Activated naive CD4-positive, alpha-beta T cell treated with anti-CD3 and anti-CD28 coated beads, Interleukin-2, amount 10 ng/mL, durations not matched to agents 7 days and 5 days (primary cell): Measurements from ENCODE around the gene MED10.

ENCODE experiments used
- CTCF ChIA-PET: fragments of 350-600 bp; sonication (Branson Sonifier 250); formaldehyde crosslinking; loops from one replicate; lab custom pipeline; 2021; ENCODE audit warnings: antibody characterized with exemption; lab: Charles Lee
- DNase-seq: peaks from one replicate; pipeline ENCODE4 v3.0.0-alpha.2; 2020
- H3K27ac Mint-ChIP-seq: one replicate; pipeline ENCODE4 v1.8.0; 2021; ENCODE audit warnings: mild to moderate bottlenecking, moderate library complexity, mixed read lengths
- H3K27me3 Mint-ChIP-seq: one replicate; pipeline ENCODE4 v1.8.0; 2021; ENCODE audit warnings: mild to moderate bottlenecking, mixed read lengths
- H3K36me3 Mint-ChIP-seq: one replicate; pipeline ENCODE4 v1.8.0; 2021; ENCODE audit warnings: mixed read lengths
- H3K4me1 Mint-ChIP-seq: one replicate; pipeline ENCODE4 v1.8.0; 2021; ENCODE audit warnings: mixed read lengths
- H3K4me3 Mint-ChIP-seq: one replicate; pipeline ENCODE4 v1.8.0; 2021; ENCODE audit warnings: mild to moderate bottlenecking, moderate library complexity, mixed read lengths
- H3K9me3 Mint-ChIP-seq: one replicate; pipeline ENCODE4 v1.8.0; 2021; ENCODE audit warnings: mixed read lengths

MED10 gene

DNA sequence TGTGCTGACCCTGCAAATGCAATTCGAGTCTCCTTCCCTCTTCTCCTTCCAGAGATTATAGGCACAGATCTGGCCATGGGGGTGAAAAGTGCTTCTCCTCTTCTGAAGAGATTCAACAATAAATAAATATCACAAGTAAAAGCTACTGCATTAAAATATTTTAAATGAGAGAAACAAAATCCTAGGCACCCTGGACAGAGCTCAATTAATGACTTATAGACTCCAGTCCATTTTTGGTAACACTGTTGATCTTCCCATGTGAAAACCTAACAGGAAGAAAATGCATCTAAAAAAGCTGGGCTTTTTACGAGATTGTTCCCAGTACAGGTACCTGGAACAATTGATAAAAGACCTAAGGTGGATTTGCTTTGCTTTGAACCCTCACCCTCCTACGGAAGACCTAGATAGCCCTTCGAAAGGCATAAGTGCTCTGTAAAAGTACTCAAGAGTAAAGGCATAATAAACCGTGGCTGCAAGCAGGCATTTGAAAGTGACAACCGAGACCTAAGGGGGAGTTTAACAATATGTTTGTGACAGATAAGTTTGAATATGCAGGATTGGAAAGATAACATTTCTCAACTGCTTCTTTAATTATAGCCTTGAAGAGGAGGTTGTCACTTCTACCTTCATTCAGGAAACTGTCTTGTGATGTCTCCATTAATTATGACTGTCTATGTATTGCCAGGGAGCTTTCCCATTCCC, 29.4 kb upstream of the MED10 start:
- Mint-ChIP-seq H3K27ac (no peak overlapping the region), H3K27me3 (peaks cover 10% of the 10 kb centered on the region), H3K4me1 (no peaks in the 10 kb centered on the region), H3K9me3 (no peaks in the 10 kb centered on the region), H3K36me3 (no peaks in the 10 kb centered on the region), H3K4me3 (no peak overlapping the region)
- CTCF ChIA-PET, result no interaction called here
- DNase-seq, result no peak

DNA sequence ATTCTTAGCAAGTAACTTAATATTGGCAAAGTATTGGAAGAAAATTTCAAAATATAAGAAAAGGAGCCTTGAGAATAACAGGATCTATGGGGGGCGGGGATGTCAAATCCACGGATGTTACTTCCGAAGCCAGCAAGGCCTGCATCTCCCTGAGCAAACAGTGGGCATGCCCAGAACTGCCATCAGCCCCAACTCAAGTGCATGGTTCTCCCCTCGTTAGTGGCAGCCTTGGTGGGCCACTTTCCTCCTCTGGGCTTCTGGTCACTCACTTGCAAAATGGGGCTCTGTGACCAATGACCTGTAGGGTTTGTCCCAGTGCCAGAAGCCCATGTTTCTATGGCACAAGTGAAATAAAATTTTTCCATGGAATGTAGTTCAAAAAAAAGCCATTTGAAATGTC, 27.2 kb upstream of the MED10 start:
- Mint-ChIP-seq H3K9me3 (no peaks in the 10 kb centered on the region), H3K4me3 (no peak overlapping the region), H3K27ac (no peak overlapping the region), H3K36me3 (no peaks in the 10 kb centered on the region), H3K4me1 (no peaks in the 10 kb centered on the region), H3K27me3 (no peaks in the 10 kb centered on the region)
- DNase-seq, result no peak
- CTCF ChIA-PET, result no interaction called here

DNA sequence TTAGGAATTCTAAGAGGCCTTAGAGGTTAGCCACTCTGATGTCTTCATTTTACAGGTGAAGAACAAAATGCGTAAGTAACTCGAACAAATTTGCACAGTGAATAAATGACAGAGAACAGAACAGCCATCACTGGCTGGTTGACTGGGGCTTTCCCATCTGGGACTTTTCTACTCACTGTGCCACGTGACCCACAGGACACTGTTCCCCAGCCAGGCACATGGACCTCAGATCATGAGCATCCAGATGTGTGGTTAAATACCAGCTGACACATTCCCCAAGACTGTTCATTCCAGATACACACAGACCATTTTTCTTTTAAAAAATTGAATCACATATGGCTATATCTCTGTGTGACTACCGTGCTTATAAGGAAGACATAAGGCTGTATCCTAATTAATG, 25.8 kb upstream of the MED10 start:
- CTCF ChIA-PET, result no interaction called here
- no peak for DNase-seq
- Mint-ChIP-seq H3K4me3 (no peak overlapping the region), H3K36me3 (no peaks in the 10 kb centered on the region), H3K4me1 (no peaks in the 10 kb centered on the region), H3K9me3 (no peaks in the 10 kb centered on the region), H3K27me3 (no peaks in the 10 kb centered on the region), H3K27ac (no peak overlapping the region)

DNA sequence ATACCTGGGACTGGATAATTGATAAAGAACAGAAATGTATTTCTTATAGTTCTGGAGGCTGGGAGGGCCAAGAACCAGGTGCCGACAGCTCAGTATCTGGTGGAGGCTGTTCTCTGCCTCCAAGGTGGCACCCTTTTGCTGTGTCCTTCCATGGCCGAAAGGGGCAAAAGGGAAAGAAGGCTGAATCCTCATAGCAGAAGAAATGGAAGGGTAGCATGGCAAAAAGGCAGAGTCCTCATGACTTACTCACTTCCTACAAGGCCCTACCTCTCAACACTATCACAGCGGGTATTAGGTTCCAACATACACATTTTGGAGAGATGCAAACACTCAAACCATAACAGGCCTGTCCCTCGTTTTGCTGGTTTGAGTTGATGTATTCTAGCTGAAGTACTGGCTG, 25.1 kb upstream of the MED10 start:
- H3K27ac Mint-ChIP-seq, result no peak overlapping the region
- no peaks in the 10 kb centered on the region for H3K27me3 Mint-ChIP-seq
- no peaks in the 10 kb centered on the region for H3K36me3 Mint-ChIP-seq
- H3K4me3 Mint-ChIP-seq, result no peak overlapping the region
- no peak for DNase-seq
- H3K4me1 Mint-ChIP-seq, result no peaks in the 10 kb centered on the region
- H3K9me3 Mint-ChIP-seq, result no peaks in the 10 kb centered on the region
- CTCF ChIA-PET, result interaction anchor here (0.7 kb wide), 1 partner anchor 1465 kb away, joined by 3 read pairs; no protein-coding TSS in a partner anchor

DNA sequence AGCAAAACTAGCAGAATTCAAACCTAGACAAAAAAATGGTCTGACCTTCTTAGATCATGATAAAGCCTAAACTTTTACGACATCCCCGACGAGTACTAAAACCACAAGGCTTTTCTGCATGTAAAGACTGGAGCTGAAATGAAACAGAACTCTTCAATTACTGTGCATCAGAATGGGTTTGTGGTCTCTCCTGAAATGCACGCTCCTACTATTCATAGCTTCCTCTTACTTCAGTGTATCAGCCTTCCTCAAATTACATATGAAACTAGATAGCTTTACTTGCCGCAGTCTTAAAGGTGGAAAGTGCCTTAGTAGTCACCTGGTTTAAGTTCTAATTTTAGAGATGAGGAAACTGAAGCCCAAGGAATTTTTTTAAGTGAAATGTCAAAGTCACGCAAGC, 24.6 kb upstream of the MED10 start:
- no peaks in the 10 kb centered on the region for H3K27me3 Mint-ChIP-seq
- no peaks in the 10 kb centered on the region for H3K4me1 Mint-ChIP-seq
- no peaks in the 10 kb centered on the region for H3K9me3 Mint-ChIP-seq
- no peak overlapping the region for H3K4me3 Mint-ChIP-seq
- DNase-seq, result no peak
- CTCF ChIA-PET, result interaction anchor here (0.7 kb wide), 1 partner anchor 1464 kb away, joined by 3 read pairs; no protein-coding TSS in a partner anchor
- no peaks in the 10 kb centered on the region for H3K36me3 Mint-ChIP-seq
- no peak overlapping the region for H3K27ac Mint-ChIP-seq

DNA sequence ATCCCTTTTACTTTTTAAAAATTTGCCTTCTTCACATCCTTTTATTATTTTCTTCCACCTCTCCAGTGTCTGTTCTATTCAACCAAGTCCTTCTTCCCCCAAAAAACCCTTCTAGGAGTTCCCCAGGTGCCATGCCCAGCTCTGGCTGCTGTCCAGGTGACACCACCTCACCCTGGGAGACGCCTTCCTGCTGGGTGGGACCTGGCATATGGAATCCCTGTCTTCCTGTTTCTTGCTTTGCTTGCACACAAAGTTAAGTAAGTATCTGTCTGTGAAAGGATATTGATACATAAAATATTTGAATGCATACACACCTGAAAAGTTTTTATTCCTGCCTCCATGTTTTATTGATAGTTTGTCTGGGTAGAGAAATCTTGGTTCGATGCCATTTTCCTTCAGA, 23.1 kb upstream of the MED10 start:
- Mint-ChIP-seq H3K36me3 (no peaks in the 10 kb centered on the region), H3K27me3 (no peaks in the 10 kb centered on the region), H3K9me3 (no peaks in the 10 kb centered on the region), H3K4me1 (no peaks in the 10 kb centered on the region), H3K4me3 (no peak overlapping the region), H3K27ac (no peak overlapping the region)
- CTCF ChIA-PET, result no interaction called here
- no peak for DNase-seq

DNA sequence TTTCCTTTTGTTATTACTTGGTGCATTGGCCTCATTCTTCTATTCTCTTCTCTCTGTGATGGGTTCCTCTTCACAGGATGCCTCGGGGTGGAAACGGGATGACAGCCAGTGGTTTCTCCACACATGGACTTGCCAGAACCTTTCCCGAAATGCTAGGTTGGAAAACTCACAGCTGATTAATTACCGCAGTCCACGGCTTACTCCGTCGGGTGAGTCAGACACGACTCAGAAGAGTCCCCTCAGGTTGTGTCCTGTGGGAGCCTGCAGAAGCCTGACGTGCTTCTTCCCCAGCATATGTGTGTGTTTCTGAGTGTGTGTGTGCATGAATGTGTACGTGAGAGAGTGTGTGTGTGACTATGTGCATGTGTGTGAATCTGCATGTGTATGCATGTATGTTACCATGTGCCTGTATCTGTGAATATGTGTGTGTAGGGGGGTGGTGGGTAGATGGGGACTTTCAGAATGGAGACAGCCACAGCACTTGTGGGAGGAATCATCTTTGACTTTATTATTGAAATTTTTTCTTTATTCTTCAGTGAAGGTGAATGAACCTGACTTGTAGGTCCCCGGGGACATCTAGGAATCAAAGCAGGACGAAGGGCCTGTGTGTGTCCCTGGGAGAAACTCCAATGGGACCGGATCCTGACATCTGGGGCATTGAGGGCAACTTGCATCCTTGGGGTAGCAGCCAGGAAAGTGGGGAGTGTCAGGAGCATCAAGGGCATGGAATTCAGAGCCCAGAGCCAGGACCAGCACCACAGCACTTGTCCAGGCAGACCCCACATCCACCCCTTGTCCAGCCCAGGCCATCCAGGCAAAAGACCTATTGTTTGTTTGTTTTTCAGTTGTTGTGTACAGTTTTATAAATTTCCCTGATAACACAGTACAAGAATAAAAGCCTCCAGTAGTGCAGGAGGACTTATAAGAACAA, 21.9 kb upstream of the MED10 start:
- Mint-ChIP-seq H3K4me3 (no peak overlapping the region), H3K4me1 (no peaks in the 10 kb centered on the region), H3K27me3 (no peaks in the 10 kb centered on the region), H3K27ac (no peak overlapping the region), H3K9me3 (no peaks in the 10 kb centered on the region), H3K36me3 (no peaks in the 10 kb centered on the region)
- no peak for DNase-seq
- CTCF ChIA-PET, result interaction anchor here (0.5 kb wide), 1 partner anchor 178 kb away, joined by 3 read pairs; no protein-coding TSS in a partner anchor

DNA sequence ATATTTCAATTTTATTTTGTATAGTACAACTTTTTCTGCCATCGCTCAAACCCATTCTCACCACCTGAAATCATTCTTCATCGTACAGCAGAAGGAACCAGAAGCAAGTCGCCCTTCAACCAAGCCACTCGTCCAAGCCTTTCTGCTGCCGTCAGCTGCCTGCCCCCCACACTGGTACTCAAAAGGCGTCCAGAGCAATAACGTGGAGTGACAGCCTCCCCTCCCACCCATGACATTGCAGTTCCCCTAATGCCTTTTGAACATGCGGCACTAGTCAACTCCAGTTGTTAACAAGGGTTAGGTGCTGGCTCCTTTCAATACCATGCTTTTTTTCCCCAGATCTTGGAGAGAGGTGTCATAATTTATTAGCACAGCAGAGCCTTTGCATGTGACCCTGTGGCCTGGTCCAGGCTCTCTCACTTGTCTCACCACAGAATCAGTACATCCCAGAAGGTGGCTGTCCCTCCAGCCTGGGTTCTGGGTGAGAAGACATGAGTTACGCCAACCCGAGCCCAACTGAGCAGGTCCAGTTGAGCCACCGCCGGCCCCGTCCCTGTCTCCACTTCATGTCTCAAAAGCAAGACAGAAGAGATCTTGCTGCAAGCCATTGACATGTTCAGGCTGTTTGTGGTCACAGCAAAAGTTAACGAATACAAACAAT, 20.4 kb upstream of the MED10 start:
- Mint-ChIP-seq H3K4me3 (no peak overlapping the region), H3K36me3 (no peaks in the 10 kb centered on the region), H3K9me3 (no peaks in the 10 kb centered on the region), H3K27ac (no peak overlapping the region), H3K27me3 (peaks cover 1% of the 10 kb centered on the region), H3K4me1 (peaks cover under 1% of the 10 kb centered on the region)
- CTCF ChIA-PET, result no interaction called here
- DNase-seq, result no peak

DNA sequence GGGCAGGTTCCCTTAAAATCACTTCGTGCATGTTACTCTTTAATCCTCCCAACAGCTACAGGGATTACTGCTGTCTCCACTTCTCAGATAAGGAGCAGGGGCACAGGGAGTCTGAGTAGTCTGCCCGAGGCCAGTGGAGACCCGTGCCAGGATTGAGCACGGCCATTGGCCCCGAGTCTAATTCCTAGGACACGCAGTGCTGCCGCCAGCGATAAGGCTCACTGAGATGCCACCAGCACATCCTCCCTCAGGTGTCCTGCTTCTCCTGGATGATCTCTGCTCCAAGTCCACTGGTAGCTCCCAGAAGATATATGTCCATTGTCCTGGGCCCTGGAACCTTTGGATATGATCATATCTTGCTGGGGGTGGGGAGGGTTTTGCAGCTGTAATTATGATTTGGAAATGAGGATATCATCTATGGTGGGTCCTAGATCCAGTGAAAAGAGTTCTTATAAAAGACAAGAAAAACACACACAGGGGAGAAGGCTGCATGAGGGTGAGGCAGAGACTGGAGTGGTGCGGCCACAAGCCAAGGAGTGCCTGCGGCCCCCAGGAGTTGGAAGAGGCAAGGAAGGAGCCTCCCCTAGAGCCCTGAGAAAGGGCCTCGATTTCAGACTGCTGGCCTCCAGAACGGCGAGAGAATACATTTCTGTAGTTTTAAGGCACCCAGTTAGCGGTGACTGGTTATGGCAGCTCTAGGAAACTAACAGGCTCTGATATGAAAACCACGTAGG, 19.4 kb upstream of the MED10 start:
- H3K4me1 Mint-ChIP-seq, result peaks cover 8% of the 10 kb centered on the region
- no peak overlapping the region for H3K4me3 Mint-ChIP-seq
- peaks cover 8% of the 10 kb centered on the region for H3K27me3 Mint-ChIP-seq
- H3K9me3 Mint-ChIP-seq, result no peaks in the 10 kb centered on the region
- H3K36me3 Mint-ChIP-seq, result no peaks in the 10 kb centered on the region
- CTCF ChIA-PET, result no interaction called here
- no peak overlapping the region for H3K27ac Mint-ChIP-seq
- no peak for DNase-seq

DNA sequence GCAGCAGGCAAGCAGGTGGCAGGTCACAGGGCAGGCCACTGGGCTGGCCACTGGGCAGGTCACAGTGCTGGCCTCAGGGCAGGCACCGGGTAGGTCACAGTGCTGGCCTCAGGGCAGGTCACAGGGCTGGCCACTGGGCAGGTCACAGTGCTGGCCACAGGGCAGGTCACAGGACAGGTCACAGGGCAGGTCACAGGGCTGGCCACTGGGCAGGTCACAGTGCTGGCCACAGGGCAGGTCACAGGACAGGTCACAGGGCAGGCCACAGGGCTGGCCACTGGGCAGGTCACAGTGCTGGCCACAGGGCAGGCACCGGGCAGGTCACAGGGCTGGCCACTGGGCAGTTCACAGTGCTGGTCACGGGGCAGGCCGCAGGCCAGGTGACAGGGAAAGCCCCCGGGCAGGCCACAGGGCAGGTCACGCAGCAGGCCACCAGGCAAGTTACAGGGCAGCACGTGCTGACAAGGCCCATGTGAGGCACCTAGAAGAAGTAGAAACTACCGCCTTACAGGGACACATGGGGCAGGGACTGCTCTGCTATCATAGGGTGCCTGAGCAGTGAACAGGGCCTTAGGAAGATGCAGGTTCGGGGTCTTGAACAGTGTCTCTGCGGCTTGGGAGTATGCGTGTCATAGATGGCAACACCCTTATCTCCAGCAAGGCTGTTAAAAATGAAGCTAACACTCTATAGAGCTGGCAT, 18.6 kb upstream of the MED10 start:
- Mint-ChIP-seq H3K27ac (no peak overlapping the region), H3K36me3 (no peaks in the 10 kb centered on the region), H3K27me3 (peaks cover 8% of the 10 kb centered on the region), H3K4me3 (no peak overlapping the region), H3K4me1 (peaks cover 8% of the 10 kb centered on the region), H3K9me3 (no peaks in the 10 kb centered on the region)
- no peak for DNase-seq
- CTCF ChIA-PET, result no interaction called here

DNA sequence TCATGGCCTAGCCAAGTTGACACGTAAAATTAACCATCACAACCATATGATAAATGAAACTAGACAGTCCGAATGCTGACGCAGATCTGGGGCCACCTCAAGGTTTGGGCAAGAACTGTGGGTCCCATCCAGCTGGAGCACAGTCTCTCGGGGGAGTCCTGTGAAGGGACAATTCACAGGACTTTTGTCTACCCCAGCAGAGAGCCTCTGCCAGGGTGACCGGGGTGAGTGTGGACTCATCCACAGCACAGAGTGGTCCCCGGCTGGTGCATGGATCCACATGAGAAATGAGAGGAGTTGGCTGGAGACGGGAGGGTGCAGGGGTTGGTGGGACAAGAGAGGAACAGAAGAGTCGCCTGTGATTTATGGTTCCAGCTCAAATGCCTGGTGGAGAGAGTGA, 17.7 kb upstream of the MED10 start:
- Mint-ChIP-seq H3K4me3 (no peak overlapping the region), H3K4me1 (peaks cover 8% of the 10 kb centered on the region), H3K27ac (no peak overlapping the region), H3K36me3 (no peaks in the 10 kb centered on the region), H3K9me3 (no peaks in the 10 kb centered on the region), H3K27me3 (peaks cover 8% of the 10 kb centered on the region)
- no peak for DNase-seq
- CTCF ChIA-PET, result no interaction called here

DNA sequence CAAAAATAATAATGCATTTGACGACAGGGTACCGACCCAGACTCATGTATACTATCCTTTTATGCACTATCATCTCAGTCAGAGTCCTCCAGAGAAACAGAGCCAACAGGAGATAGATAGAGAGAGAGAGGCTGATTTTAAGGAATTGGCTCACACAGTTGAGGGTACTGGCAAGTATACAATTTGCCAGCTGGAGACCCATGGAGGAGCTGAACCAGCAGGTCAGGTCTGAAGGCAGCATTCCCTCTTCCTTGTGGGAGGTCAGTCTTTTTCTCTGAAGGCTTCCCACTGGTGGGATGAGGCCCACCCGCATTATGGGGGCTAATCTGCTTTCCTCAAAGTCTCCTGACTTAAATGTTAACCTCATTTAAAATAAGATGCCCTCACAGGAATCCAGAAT, 17.3 kb upstream of the MED10 start:
- H3K4me1 Mint-ChIP-seq, result peaks cover 8% of the 10 kb centered on the region
- CTCF ChIA-PET, result no interaction called here
- H3K9me3 Mint-ChIP-seq, result no peaks in the 10 kb centered on the region
- no peak for DNase-seq
- H3K4me3 Mint-ChIP-seq, result no peak overlapping the region
- H3K27ac Mint-ChIP-seq, result no peak overlapping the region
- no peaks in the 10 kb centered on the region for H3K36me3 Mint-ChIP-seq
- H3K27me3 Mint-ChIP-seq, result peaks cover 8% of the 10 kb centered on the region

DNA sequence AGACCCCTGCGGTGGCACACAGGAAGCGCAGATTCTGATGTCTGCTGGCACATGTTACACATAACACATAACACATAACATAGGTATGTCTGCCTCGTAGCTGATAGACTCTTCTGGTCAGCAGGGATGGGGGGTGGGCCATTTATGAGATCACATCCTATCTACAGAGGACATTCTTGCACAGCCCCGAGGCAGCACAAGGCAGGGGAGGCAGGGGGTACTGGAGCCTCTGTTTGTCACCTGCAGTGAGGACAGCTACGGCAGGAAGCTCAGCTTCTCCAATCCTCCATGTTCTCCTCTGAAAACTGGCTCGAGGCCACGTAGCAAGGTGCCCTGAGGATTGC, 16.7 kb upstream of the MED10 start:
- Mint-ChIP-seq H3K4me3 (no peak overlapping the region), H3K36me3 (no peaks in the 10 kb centered on the region), H3K27ac (no peak overlapping the region), H3K27me3 (peaks cover 12% of the 10 kb centered on the region), H3K4me1 (peaks cover 8% of the 10 kb centered on the region), H3K9me3 (no peaks in the 10 kb centered on the region)
- no peak for DNase-seq
- CTCF ChIA-PET, result no interaction called here
